HuH-7.5 (cell line): ENCODE results near the gene FOSB.
"Not testable (repeated sequence)": the region's sequence is repeated elsewhere in the genome, so short reads cannot be mapped to it uniquely, and the experiment has no call there.

Source experiments
- DNase-seq: peaks from one replicate; pipeline ENCODE4 v3.0.0; 2011; ENCODE audit warnings: low spot score

FOSB gene

DNA sequence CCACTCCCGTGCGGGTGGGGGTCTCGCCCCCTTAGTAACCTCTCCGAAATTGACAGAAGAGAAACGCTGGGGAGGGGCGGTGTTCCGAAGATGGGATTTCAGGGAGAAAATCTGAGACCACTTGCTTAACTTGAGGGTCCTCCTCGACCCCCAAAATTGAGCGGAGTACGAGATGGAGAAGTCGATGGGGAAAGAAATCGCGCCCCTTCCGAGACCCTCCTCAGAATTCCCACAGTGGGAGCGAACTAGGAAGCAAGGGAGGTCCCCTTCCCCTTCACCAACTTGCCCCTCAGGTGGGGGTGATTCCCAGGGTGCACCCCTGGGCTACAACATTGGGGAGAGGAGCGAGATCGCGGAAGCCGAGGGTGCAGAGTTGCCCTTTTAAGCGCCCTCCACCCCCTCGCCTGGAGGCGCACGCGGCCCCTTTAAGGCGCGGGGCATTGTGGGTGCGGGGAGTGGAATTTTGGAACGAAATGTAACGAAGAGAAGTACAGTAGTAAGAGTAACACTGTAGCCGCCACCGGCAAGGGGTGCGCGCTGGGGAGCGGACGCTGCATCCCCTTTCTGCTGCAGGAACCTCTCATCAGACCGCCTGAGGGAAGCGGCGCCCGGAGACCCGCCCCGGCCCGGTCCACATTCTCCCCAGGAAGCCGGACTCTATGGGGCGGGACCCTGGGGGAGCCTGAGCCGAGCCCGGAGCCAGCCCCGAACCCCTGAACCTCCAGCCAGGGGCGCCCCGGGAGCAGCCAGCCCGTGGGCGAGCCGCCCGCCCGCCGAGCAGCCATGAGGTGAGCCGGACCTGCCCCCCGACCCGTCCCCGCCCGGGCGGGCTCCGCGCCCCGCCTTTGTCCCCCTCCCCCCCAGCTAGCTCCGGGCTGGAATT lies 39.4 kb downstream of the FOSB start, which contains the start of gene VASP:
TSS of gene VASP (plus strand) at position 491 of the 883 bp plus-strand sequence. CDS start at position 784, 293 bp downstream.
- peak; percentile 89 for DNase-seq

DNA sequence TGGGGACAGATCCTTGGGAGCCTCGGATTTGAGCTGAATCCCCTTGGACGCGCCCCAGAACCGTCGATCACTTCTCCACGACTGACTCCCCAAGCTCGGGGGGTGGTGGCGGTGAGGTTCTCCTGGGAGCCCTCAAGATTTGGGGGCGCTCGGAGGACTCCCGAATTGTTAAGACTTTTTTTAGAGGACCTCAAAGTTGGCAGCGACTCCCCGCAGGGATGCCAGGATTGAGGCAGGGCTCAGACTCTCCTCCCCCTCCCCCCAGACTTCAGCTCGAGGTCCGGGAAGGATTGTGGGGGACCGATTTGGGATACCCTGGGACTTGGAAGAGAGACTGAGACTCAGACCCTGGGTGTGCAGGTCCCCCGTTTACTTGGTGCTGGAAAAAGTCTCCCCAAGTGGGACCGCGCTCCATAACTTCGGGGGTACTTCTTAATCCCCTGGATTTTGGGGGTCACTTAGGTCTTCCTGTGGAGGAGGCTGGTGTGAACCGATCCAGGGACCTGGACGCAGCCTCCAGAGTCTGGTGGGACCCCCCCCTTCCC lies 40.1 kb downstream of the FOSB start:
- peak; percentile 57 for DNase-seq

DNA sequence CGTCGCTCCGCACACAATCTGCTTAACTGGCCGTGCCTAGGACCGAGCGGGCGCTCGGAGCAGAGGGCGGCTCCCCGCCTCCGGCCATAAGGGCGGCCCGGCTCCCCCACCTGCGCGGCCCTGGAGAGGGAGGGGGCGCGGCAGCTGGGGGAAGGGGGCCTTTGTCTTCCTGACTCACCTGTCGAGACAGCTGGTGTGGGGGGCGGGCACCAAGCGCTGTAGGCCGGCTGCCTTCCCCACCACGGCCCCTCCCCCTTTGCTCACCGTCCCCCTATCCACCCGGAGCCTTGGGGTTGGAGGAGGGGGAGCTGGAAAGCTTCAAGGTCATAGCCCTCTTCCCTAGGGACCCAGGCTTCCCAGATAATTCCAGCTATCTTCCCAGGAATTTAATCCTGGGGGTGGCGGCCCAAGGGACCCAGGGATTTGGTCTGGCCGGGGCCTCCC lies 40.6 kb downstream of the FOSB start:
- DNase-seq, result peak; percentile 49

DNA sequence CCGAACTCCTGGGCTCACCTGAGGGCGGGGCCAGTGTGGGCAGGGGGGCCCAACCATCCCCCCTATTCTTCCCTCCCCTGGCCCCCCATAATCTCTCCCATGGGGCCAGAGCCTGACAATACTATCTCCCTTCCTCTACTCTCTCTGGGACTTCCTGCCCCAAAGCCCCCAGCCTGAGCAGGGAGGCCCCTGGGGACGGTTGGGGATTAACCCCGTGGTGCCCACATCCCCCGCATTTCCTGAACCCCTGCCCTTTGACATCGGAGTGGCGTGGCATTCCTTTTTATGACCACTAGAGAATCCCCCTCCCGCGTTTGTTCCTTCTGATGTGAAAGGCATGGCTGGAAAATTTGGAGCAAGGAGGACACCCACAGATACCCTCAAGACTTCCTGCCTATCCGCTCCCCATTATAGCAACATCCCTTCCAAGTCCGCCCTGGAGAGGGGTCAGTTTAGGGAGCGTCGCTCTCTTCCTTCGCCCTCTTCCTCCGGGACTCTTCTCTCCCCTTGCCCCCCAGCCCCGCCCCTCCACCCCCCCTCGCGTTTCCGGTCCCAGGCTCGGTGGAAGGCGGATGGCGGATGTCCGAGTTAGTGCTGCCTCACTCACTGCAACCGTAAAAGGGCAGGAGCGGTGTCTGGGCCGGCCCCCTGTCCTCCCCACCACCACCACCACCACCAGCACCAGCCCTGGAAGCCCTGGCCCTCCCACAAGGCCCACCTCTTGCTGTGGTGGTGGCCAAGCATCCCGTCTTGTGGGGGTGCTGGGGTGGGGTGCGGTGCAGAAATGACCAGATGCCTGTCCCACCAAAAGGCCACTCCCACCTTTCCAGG lies 41.3 kb downstream of the FOSB start:
- DNase-seq, result peak; percentile 86

DNA sequence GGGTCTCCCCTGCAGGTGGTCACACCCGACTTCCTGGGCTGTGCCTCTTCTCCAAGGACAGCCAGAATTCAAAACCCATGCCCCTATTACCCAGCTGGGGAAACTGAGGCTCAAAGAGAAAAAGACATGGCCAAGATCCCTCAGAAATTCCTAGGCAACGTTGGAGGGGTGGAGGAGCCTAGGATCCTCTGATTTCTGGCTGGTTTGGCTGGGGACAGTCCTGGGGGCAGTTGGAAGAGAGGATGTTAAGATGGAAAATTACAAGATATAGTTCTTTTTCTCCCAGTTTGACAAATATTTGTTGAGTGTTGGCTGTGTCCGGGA lies 41.9 kb downstream of the FOSB start:
- DNase-seq, result no peak

DNA sequence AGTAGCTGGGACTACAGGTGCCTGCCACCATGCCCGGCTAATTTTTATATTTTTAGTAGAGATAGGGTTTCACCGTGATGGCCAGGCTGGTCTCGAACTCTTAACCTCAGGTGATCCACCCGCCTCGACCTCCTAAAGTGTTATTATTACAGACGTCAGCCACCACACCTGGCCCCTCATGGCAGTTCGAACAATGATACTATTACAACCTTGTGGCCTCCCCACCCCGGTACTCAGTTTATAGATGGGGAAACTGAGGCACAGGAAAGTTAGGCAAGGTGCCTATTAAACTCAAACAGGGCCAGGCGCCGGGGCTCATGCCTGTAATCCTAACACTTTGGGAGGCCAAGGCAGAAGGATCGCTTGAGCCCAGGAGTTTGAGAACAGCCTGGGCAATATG lies 42.6 kb downstream of the FOSB start:
- not testable (repeated sequence) for DNase-seq

DNA sequence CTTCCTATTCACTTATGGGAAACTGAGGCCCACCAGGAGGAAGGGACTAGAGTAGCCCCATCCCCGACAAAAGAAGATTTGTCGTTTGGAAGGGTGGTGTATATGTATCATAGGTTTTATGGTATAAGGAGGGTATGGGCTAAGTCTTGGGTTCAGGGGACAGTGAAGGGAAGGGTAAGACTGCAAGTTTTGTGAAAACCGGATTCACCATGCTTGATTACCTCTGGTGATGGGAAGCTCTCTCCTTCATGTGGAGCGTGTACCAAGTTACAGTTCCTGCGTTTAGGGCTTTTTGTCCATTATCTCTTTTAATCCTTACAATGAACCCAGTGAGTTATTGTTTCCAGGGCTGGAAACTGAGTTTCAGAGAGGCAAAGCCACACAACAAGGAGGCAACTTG lies 43.3 kb downstream of the FOSB start:
- no peak for DNase-seq

DNA sequence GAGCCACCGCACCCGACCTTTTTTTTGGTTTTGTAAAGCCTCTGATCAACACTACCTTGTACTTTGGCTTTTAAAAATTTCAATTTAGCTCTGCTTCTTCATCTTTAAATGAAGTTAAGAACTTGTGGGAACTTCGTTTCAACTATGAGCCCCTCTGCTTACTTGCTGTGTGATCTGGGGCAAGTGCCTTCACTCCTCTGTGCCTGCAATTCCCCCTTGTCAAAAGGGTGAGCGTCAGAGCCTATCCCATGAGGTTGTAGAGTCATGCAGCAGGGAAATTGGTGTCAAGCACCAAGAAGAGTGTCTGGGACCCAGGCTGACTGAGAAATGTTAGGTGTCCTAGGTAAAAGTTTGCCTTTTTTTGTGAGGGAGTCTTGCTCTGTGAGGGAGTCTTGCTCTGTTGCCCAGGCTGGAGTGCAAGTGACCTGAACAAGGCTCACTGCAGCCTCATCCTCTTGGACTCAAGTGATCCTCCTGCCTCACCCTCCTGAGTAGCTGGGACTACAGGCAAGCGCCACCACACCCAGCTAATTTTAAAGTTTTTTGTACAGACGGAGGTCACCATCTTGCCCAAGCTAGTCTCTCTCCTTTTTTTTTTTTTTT lies 45.2 kb downstream of the FOSB start:
- DNase-seq, result no peak

DNA sequence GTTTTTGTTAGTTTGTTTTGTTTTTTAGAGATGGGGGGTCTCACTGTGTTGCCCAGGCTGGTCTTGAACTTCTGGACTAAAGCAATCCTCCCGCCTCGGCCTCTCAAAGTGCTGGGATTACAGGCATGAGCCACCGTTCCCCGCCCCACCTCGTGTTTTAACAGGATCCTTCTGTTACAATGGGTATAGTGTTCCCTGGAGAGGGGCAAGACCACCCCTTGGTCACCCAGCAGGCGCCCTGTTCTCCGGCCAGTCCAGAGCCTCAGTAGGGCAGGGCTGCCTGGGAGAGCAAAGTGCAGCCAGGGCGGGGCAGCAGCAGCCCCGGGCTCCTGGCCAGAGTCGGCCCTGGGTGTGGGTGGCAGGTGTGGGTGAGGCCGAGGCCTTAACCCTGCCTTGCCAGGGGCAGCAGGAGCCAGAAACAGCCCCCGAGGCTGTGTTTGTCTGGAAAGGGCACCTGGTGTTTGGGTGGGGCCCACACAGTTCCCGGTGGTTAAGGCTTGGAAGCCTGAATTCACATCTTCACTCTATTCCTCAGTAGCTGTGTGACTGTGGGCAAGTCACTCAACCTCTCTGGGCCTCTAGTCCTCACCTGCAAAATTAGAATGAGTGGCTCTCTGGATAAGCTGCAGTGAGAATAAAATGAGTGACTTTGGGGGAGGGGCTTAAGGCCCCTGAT lies 46.7 kb downstream of the FOSB start:
- peak; percentile 79 for DNase-seq

DNA sequence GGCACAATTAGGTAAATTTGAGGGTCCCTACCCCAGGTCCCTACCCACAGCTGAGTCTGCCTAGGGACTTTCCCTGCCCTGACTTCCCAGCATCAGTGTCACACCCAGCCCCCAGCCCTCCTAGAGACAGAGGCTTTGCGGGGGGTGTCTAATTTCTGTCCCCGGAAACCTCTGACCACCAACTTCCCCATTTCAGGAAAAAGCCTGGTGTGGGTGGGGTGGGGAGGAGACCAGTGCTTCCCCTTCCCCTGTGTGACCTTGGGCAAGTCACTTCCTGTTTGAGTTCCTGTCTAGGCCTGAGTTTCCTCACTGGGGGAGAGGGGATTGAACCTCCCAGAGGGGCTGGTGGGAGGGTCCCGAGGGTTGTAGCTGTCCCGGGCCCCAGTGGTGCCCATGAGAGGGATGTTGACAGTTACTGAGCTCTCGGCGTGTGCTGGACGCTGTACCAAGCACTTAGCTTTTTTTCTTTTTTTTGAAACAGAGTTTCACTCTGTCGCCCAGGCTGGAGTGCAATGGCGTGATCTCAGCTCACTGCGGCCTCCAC lies 47.4 kb downstream of the FOSB start:
- no peak for DNase-seq

DNA sequence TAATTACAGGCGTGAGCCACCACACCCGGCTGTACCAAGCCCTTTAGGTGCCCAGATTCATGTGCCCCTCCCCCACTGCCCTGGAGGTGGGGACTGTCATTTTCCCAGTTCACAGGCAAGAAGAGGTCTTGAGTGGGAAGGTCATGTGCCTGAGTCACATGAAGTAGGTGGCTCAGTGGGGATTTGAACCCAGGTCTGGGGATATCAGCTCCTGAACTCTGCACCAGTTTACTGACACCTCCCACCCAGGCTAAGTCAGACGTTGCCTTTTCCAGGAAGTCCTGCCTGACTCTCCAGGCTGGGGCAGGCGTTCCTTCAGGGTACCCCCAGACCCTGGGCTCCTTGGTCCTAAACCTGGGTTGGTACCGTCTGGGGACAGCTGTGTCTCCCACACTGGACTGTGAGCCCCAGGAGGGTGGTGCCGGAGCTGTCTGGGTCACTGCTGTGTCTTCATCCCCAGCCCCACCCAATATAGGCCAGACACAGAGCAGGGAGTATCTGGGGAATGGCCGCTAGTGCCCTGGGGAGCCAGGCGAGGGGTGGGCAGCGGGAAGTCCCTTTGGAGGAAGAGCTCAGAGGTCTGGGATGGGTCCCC lies 48.1 kb downstream of the FOSB start:
- no peak for DNase-seq

DNA sequence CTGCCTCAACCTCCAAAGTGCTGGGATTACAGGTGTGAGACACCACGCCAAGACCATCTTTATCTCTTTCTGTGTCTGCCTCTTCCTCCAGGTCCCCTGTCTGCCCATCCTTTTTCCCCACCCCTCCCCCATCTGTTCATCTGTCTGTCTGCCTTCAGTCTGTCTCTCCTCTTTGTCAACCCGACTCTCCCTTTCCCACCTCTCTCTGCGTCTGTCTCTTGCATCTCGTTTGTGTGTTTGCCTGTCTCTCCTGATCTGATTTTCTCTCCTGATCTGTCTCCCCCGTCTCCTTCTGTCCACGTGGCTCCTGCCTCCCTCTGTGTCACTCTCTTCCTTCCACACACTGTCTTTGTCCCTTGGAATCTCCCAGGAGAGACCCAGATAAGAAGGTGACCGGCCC lies 49.4 kb downstream of the FOSB start:
- no peak for DNase-seq

DNA sequence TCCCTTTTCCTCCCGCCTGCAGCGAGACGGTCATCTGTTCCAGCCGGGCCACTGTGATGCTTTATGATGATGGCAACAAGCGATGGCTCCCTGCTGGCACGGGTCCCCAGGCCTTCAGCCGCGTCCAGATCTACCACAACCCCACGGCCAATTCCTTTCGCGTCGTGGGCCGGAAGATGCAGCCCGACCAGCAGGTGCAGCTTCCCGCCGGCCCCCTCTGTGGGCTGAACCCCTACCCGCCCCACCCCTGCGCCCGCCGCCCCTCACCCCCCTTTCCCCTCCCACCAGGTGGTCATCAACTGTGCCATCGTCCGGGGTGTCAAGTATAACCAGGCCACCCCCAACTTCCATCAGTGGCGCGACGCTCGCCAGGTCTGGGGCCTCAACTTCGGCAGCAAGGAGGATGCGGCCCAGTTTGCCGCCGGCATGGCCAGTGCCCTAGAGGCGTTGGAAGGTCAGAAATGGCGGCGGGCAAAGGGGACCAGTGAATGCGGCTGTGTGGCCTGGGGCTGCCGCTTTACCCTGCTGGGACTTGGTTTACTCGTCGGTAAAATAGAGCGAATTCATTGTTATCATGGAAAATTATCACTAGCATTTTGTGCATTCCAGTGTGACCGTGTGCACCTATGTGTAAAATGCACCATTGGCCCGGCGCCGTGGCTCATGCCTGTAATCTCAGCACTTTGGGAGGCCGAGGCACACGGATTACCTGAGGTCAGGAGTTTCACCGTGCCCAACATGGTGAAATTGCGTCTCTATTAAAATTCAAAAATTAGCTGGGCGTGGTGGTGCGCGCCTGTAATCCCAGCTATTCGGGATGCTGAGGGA lies 50.1 kb downstream of the FOSB start:
- DNase-seq, result no peak

DNA sequence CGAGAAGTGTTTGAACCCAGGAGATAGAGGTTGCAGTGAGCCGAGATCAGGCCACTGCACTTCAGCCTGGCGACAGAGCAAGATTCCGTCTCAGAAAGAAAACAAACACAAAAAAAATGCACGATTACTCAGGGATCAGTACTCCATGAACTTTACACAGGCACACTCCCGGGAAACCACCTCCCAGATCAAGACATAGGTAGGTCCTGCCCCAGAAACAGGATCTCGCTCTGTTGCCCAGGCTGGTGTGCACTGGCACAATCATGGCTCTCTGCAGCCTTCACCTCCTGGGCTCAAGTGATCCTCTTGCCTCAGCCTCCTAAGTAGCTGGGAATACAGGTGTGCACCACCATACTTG lies 50.7 kb downstream of the FOSB start:
- no peak for DNase-seq

DNA sequence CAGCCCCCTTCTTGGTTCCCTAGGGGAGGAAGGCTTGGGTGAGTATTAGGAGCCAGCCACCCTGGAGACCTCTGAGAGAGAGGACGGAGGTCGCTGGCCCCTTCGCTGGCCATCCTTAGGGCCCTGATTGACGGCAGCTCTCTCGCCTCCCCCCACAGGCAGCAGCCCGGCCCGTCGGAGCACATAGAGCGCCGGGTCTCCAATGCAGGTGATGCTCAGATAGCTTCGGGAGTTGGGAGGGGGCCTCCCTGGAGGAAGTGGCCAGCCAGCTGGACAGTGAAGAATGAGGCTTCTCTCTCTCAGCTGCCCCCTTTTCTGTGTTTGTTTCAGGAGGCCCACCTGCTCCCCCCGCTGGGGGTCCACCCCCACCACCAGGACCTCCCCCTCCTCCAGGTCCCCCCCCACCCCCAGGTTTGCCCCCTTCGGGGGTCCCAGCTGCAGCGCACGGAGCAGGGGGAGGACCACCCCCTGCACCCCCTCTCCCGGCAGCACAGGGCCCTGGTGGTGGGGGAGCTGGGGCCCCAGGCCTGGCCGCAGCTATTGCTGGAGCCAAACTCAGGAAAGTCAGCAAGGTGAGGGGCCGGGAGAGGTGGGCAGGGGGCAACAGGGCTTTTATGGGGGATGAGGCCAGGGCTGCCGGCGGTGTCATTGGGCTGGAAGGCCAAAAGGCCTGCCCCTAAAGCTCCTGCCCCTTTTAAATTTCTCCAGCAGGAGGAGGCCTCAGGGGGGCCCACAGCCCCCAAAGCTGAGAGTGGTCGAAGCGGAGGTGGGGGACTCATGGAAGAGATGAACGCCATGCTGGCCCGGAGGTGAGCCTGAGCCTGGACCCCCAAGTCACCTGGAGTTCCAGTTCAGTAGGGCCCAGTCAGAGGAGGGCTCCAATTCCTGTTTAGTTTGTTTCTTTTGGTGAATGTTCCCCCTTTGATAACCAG lies 54.5 kb downstream of the FOSB start:
- no peak for DNase-seq

DNA sequence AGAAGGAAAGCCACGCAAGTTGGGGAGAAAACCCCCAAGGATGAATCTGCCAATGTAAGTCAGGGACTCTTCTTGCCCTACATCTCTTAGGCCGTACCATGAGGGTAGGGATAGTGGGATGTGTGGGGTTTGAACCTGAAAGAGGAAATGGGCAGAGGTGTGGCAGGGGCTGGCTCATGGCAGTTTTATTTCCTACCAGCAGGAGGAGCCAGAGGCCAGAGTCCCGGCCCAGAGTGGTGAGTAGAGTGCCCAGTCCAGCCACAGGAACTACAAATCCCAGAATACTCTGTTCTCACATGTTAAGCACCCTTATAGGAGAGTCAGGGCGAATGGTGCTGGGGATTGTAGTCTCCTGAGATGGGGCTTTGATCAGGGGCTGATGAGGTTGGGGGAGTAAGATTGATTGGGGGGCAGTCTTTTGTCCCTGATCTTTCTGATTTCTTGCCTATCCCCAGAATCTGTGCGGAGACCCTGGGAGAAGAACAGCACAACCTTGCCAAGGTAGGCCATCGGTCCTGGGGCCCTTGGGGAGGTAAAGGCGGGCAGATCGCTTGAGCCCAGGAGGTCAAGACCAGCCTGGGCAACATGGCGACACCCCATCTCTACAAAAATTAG lies 56.0 kb downstream of the FOSB start:
- peak; percentile 91 for DNase-seq

DNA sequence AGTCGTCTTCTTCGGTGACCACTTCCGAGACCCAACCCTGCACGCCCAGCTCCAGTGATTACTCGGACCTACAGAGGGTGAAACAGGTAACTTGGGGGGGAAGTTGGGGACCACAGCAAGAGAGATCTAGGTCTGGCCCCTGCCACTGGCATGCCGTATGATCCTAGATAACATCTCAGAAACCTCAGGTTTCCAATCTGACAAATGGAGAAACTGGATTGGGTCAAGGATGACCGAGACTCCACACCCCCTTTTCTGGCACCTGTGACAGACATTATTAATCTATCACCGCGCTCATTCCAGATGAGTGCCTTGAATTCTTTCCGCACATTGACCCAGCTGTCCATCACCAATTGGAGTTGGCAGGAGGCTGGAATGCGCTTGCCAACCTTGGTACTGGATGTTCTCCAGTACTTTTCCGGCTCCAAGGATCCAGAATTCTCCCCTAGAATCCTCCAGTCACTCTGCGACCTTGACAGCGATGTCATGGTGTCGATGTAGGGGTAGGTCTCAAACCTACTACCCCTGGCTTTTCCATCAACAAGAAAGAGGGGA lies 56.9 kb downstream of the FOSB start:
- DNase-seq, result no peak
